CD14-positive monocyte (primary cell): ENCODE measurements around the gene SCARB2. TPM values are rescaled to one million over a fixed set of nuclear protein-coding genes. Genes with fewer than 3 reads are reported as not detected.

ENCODE experiments used
- DNase-seq, 3 donors: peaks; one replicate each; pipeline ENCODE4 v3.0.0-alpha.2; 2011 to 2022
- H2AFZ ChIP-seq: 2 replicates; pipeline ENCODE4 v1.6.0; 2012; ENCODE audit warnings: mild to moderate bottlenecking, low read depth, low read length, inconsistent platforms; ENCODE audit not compliant: insufficient read depth, poor library complexity, severe bottlenecking
- H3K27ac ChIP-seq, 2 donors: 1 replicate in 1 of 2; 2 replicates in 1 of 2; pipeline ENCODE4 v1.5.1; 2012 to 2013; ENCODE audit warnings: low read length in 2 of 2, control low read depth in 1 of 2, inconsistent platforms in 1 of 2, low read depth in 1 of 2, mild to moderate bottlenecking in 1 of 2
- H3K27me3 ChIP-seq, 2 donors: one replicate each; pipeline versions ENCODE4 v1.6.0 to v1.6.1; 2011 to 2013; ENCODE audit warnings: low read length in 2 of 2; ENCODE audit not compliant: control insufficient read depth in 2 of 2, insufficient read depth in 2 of 2
- H3K36me3 ChIP-seq, 2 donors: replicated peaks in 1 of 2; 1 replicate in 1 of 2; 2 replicates in 1 of 2; pipeline versions ENCODE4 v1.5.1 to v1.6.1; 2012 to 2013; ENCODE audit warnings: low read length in 2 of 2, control low read depth in 1 of 2, inconsistent platforms in 1 of 2, mild to moderate bottlenecking in 1 of 2; ENCODE audit not compliant: insufficient read depth in 2 of 2, control insufficient read depth in 1 of 2
- H3K4me1 ChIP-seq, 2 donors: 1 replicate in 1 of 2; 2 replicates in 1 of 2; pipeline versions ENCODE4 v1.5.1 to v1.6.1; 2012 to 2013; ENCODE audit warnings: low read length in 2 of 2, control low read depth in 1 of 2, inconsistent platforms in 1 of 2, mild to moderate bottlenecking in 1 of 2, moderate library complexity in 1 of 2; ENCODE audit not compliant: insufficient read depth in 2 of 2, control insufficient read depth in 1 of 2
- H3K4me2 ChIP-seq: replicated peaks from 2 replicates; pipeline ENCODE3; 2012; ENCODE audit warnings: low read length, moderate library complexity, mild to moderate bottlenecking; ENCODE audit not compliant: poor library complexity, severe bottlenecking; ENCODE audit errors: extremely low read depth
- H3K4me3 ChIP-seq, 3 experiments: fragments of 200-600 bp in 1 of 3; sonication (generic) in 1 of 3; replicated peaks in 1 of 3; 1 replicate in 2 of 3; 2 replicates in 1 of 3; pipeline ENCODE4 v1.5.1; 2011 to 2013; ENCODE audit warnings: low read length in 3 of 3, mild to moderate bottlenecking in 3 of 3, control low read depth in 2 of 3, low read depth in 2 of 3, inconsistent platforms in 1 of 3, moderate library complexity in 1 of 3
- H3K79me2 ChIP-seq: 2 replicates; pipeline ENCODE4 v1.6.0; 2012; ENCODE audit warnings: mild to moderate bottlenecking, control low read depth, inconsistent platforms, low read length, moderate library complexity; ENCODE audit not compliant: insufficient read depth
- H3K9ac ChIP-seq: 2 replicates; pipeline ENCODE4 v1.6.0; 2017; ENCODE audit warnings: low read length, mild to moderate bottlenecking; ENCODE audit not compliant: insufficient read depth, poor library complexity, severe bottlenecking
- H3K9me3 ChIP-seq, 2 donors: replicated peaks in 1 of 2; 1 replicate in 1 of 2; 2 replicates in 1 of 2; pipeline versions ENCODE4 v1.5.1 to v1.6.1; 2012 to 2013; ENCODE audit warnings: low read length in 2 of 2, control low read depth in 1 of 2; ENCODE audit not compliant: control insufficient read depth in 1 of 2, insufficient read depth in 1 of 2
- H4K20me1 ChIP-seq: 2 replicates; pipeline ENCODE4 v1.6.0; 2012; ENCODE audit warnings: mild to moderate bottlenecking, low read length, control low read depth, moderate library complexity; ENCODE audit not compliant: insufficient read depth
- H3K27ac Mint-ChIP-seq, 7 donors: one replicate each; pipeline ENCODE4 v1.8.0; 2020; ENCODE audit warnings: mild to moderate bottlenecking in 7 of 7, mixed read lengths in 7 of 7, moderate library complexity in 6 of 7, inconsistent platforms in 2 of 7
- H3K27me3 Mint-ChIP-seq, 3 donors: one replicate each; pipeline ENCODE4 v1.8.0; 2021 to 2022; ENCODE audit warnings: low read depth in 3 of 3, mild to moderate bottlenecking in 3 of 3, mixed read lengths in 3 of 3, moderate library complexity in 3 of 3, inconsistent platforms in 1 of 3
- H3K36me3 Mint-ChIP-seq, 2 donors: one replicate each; pipeline ENCODE4 v1.8.0; 2020; ENCODE audit warnings: mixed read lengths in 2 of 2, inconsistent platforms in 1 of 2, mild to moderate bottlenecking in 1 of 2
- H3K4me1 Mint-ChIP-seq: one replicate; pipeline ENCODE4 v1.8.0; 2020; ENCODE audit warnings: mild to moderate bottlenecking, mixed read lengths
- H3K4me3 Mint-ChIP-seq, 2 donors: one replicate each; pipeline ENCODE4 v1.8.0; 2020; ENCODE audit warnings: mild to moderate bottlenecking in 2 of 2, mixed read lengths in 2 of 2, moderate library complexity in 1 of 2
- H3K9me3 Mint-ChIP-seq, 7 donors: one replicate each; pipeline ENCODE4 v1.8.0; 2020 to 2022; ENCODE audit warnings: mixed read lengths in 7 of 7, mild to moderate bottlenecking in 6 of 7, moderate library complexity in 6 of 7, inconsistent platforms in 2 of 7
- WGBS: methylation state at CpG from one replicate; pipeline ENCODE4 v1.1.5; 2013; ENCODE audit warnings: missing lambda C conversion rate; ENCODE audit not compliant: insufficient coverage; 5-methylcytosine and 5-hydroxymethylcytosine counted together
- intact Hi-C, 2 donors: fragments of 100-400 bp; cut with micrococcal nuclease; formaldehyde crosslinking; loops; one replicate each; pipeline versions ENCODE4 v1.15.0 to v1.15.1; 2023
- polyA plus RNA-seq, 3 donors: library from polyadenylated mRNA; depleted of rRNA in 1 of 3; unstranded in 2 of 3; stranded (reverse) in 1 of 3; fragments of 300-500 nt in 2 of 3; fragments of >200 nt in 1 of 3; fragmentation: Illumina TruSeq in 2 of 3; gene quantifications; 1 replicate in 2 of 3; 2 replicates in 1 of 3; pipeline ENCODE4 v1.2.3, GENCODE V29; 2012 to 2021
- TF ChIP-seq, protein P1 (sequence below): fragments of 200-600 bp; IDR thresholded peaks from one replicate; pipeline ENCODE4 v1.8.0; 2022; ENCODE audit warnings: antibody characterized with exemption, mild to moderate bottlenecking

SCARB2 gene
- polyA plus RNA-seq, 3 donors: 36.8 to 73.0 (median 53.5) TPM

DNA sequence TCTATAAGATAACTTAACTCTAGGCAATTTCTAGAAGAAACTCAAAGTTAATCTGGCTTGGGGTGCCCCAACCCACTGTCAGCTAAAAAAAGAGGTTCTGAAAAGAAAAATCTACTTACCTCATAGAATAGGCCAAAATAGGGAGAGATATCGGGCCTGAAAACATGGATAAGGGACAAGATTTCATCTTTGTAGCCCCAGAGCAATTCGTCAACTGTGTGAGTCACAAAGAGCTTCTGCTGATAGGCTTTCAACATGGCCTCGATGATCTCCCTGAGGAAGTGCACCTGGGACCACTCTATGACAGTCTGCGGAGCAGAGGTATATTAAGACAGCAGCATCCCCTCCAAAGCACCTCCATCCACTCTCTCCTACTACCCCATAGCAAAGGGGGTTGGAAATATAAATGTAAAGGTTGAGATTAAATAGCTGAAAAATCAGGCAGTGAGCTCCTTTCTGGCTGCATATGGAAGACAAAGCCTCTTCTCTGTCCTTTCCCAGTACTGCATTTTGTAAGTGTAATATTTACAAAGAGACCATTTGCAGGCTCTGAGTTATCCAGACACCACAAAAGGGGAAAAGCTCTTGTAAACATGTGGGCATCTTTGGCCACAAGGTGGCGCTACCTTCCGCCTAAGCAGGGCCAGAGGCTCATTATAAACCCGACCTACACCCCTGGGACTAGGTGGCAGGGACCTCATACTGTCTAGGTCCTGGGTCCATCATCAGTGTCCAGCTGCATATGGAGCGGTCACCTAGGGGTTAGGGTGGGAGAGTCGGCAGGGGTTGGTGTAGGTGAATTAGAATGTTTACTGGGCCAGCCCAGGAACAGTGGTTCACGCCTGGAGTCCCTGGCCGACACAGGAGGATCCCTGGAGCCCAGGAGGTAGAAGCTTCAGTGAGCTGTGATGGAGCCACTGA lies 34.0 kb downstream of the SCARB2 start:
- TF ChIP-seq, protein P1, sequence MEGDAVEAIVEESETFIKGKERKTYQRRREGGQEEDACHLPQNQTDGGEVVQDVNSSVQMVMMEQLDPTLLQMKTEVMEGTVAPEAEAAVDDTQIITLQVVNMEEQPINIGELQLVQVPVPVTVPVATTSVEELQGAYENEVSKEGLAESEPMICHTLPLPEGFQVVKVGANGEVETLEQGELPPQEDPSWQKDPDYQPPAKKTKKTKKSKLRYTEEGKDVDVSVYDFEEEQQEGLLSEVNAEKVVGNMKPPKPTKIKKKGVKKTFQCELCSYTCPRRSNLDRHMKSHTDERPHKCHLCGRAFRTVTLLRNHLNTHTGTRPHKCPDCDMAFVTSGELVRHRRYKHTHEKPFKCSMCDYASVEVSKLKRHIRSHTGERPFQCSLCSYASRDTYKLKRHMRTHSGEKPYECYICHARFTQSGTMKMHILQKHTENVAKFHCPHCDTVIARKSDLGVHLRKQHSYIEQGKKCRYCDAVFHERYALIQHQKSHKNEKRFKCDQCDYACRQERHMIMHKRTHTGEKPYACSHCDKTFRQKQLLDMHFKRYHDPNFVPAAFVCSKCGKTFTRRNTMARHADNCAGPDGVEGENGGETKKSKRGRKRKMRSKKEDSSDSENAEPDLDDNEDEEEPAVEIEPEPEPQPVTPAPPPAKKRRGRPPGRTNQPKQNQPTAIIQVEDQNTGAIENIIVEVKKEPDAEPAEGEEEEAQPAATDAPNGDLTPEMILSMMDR: peak; percentile 89
- DNase-seq: peak; percentile 72 to 78 (median 77)
- Histone ChIP-seq H2AFZ (no peak overlapping the region), H3K4me3 (no peak overlapping the region), H3K36me3 (peaks cover 50 to 75% of the 10 kb centered on the region in 2 donors), H3K4me1 (no peaks in the 10 kb centered on the region), H3K4me2 (no peak overlapping the region), H4K20me1 (peaks cover 59% of the 10 kb centered on the region), H3K9me3 (no peaks in the 10 kb centered on the region), H3K9ac (no peak overlapping the region), H3K27me3 (no peaks in the 10 kb centered on the region), H3K79me2 (no peaks in the 10 kb centered on the region), H3K27ac (no peak overlapping the region)
- WGBS: 84% methylated on average over 5 of the region's 11 CpGs
- Mint-ChIP-seq H3K4me3 (no peak overlapping the region), H3K4me1 (no peaks in the 10 kb centered on the region), H3K27ac (peak overlapping the region in 2 of 7 donors; percentile 35 to 36), H3K9me3 (no peaks in the 10 kb centered on the region), H3K27me3 (no peaks in the 10 kb centered on the region), H3K36me3 (peaks cover 47 to 48% of the 10 kb centered on the region in 2 donors)
- intact Hi-C loops: loop anchor here (5.0 to 10.0 kb wide), 3 partner anchors 198 to 325 kb away; no protein-coding TSS in a partner anchor

DNA sequence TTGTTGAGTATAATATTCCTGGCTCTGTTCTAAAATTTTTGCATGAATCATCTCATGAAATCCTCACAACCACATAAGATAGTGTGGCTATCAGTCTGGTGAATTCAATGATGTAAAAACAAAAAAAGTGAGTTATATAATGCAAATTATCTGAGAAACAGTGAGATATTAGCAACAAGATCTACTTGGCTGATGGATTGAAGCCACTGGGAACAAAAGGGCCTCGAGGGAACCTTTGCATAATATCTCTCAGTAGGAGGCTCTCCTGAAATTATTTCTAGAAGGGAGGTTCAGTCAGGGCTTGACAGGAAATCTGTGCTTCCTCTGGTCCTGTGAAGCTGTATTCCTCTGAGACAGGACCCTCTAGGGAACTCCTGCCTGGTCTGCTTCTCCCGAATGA lies 35.3 kb downstream of the SCARB2 start:
- no peaks in the 10 kb centered on the region for H3K27me3 ChIP-seq
- DNase-seq: no peak
- no peaks in the 10 kb centered on the region for H3K9me3 ChIP-seq
- Mint-ChIP-seq H3K4me1 (no peaks in the 10 kb centered on the region), H3K27me3 (no peaks in the 10 kb centered on the region), H3K9me3 (no peaks in the 10 kb centered on the region), H3K4me3 (no peak overlapping the region), H3K27ac (no peak overlapping the region), H3K36me3 (peaks cover 55 to 57% of the 10 kb centered on the region in 2 donors)
- H3K36me3 ChIP-seq: peaks cover 58 to 77% of the 10 kb centered on the region in 2 donors
- 13% methylated on average over 1 of the region's 2 CpGs for WGBS
- H3K4me1 ChIP-seq: no peaks in the 10 kb centered on the region
- H3K9ac ChIP-seq: no peak overlapping the region
- H3K4me2 ChIP-seq: no peak overlapping the region
- no peak overlapping the region for H2AFZ ChIP-seq
- intact Hi-C loops: loop anchor here in 1 of 2 donors (5.0 to 10.0 kb wide), 2 partner anchors 204 to 327 kb away; no protein-coding TSS in a partner anchor
- H3K27ac ChIP-seq: no peak overlapping the region
- no peak overlapping the region for H3K4me3 ChIP-seq
- TF ChIP-seq, protein P1: no peak
- peaks cover 53% of the 10 kb centered on the region for H4K20me1 ChIP-seq
- H3K79me2 ChIP-seq: no peaks in the 10 kb centered on the region
